HEK293 (cell line): ENCODE measurements around the gene CUL1.

Experiments used
- CTCF ChIA-PET: fragments of 350-600 bp; formaldehyde crosslinking; extraction: SDS; loops from one replicate; lab custom pipeline; 2021; ENCODE audit warnings: antibody characterized with exemption; lab: Yijun Ruan, JAX
- POLR2A ChIA-PET: fragments of 300-600 bp; formaldehyde crosslinking; extraction: SDS; loops from one replicate; lab custom pipeline; 2020; ENCODE audit warnings: antibody characterized with exemption, inconsistent platforms; lab: Yijun Ruan, JAX
- H3K27ac ChIP-seq: fragments of 200-500 bp; sonication (Bioruptor generic); 2 replicates; pipeline ENCODE4 v1.5.1; 2014; ENCODE audit warnings: low read depth, low read length, control low read depth, inconsistent platforms; ENCODE audit errors: extremely low read depth
- H3K36me3 ChIP-seq, 2 experiments: fragments of 200-500 bp in 1 of 2; sonication (Bioruptor generic) in 1 of 2; 1 replicate in 1 of 2; 2 replicates in 1 of 2; pipeline ENCODE4 v1.5.1; 2014 to 2017; ENCODE audit warnings: inconsistent platforms in 2 of 2, low read length in 2 of 2; ENCODE audit not compliant: control insufficient read depth in 2 of 2, insufficient read depth in 1 of 2
- H3K4me1 ChIP-seq: fragments of 200-500 bp; sonication (Bioruptor generic); 2 replicates; pipeline ENCODE4 v1.5.1; 2014; ENCODE audit warnings: mild to moderate bottlenecking, low read length, inconsistent platforms; ENCODE audit not compliant: control insufficient read depth, insufficient read depth
- H3K4me3 ChIP-seq: 2 replicates; pipeline ENCODE4 v1.5.1; 2011; ENCODE audit warnings: low read depth, mild to moderate bottlenecking, control low read depth, low read length, moderate library complexity
- H3K9me3 ChIP-seq: fragments of 200-500 bp; sonication (Bioruptor generic); 2 replicates; pipeline ENCODE4 v1.5.1; 2014; ENCODE audit warnings: low read depth, low read length, inconsistent platforms; ENCODE audit not compliant: control insufficient read depth, insufficient read depth
- GLI2 ChIP-seq: fragments of 450-650 bp; formaldehyde crosslinking; IDR thresholded peaks from 2 replicates; pipeline ENCODE4; 2017; ENCODE audit warnings: missing biosample characterization, missing genetic modification characterization, low read depth, borderline replicate concordance
- KLF10 ChIP-seq: fragments of 450-650 bp; IDR thresholded peaks from 2 replicates; pipeline ENCODE4 v1.5.1; 2018; ENCODE audit warnings: missing biosample characterization, mild to moderate bottlenecking, missing genetic modification characterization
- MZF1 ChIP-seq: fragments of 450-650 bp; formaldehyde crosslinking; IDR thresholded peaks from 2 replicates; pipeline ENCODE4 v1.5.1; 2017; ENCODE audit warnings: missing biosample characterization, missing genetic modification characterization, borderline replicate concordance
- SP7 ChIP-seq: fragments of 450-650 bp; formaldehyde crosslinking; IDR thresholded peaks from 2 replicates; pipeline ENCODE4 v1.5.1; 2016; ENCODE audit warnings: missing biosample characterization, missing genetic modification characterization
- YY1 ChIP-seq: fragments of 450-650 bp; formaldehyde crosslinking; IDR thresholded peaks from 2 replicates; pipeline ENCODE4 v1.5.1; 2018; ENCODE audit warnings: missing biosample characterization, missing genetic modification characterization
- ZBTB48 ChIP-seq: fragments of 450-650 bp; formaldehyde crosslinking; IDR thresholded peaks from 2 replicates; pipeline ENCODE4 v1.5.1; 2016; ENCODE audit warnings: missing biosample characterization, missing genetic modification characterization
- ZNF121 ChIP-seq: fragments of 450-650 bp; formaldehyde crosslinking; IDR thresholded peaks from 2 replicates; pipeline ENCODE4 v1.5.1; 2016; ENCODE audit warnings: missing biosample characterization, missing genetic modification characterization
- ZNF155 ChIP-seq: fragments of 450-650 bp; formaldehyde crosslinking; IDR thresholded peaks from 2 replicates; pipeline ENCODE4 v1.5.1; 2016; ENCODE audit warnings: missing biosample characterization, missing genetic modification characterization
- ZNF350 ChIP-seq: fragments of 450-650 bp; formaldehyde crosslinking; IDR thresholded peaks from 2 replicates; pipeline ENCODE4 v1.5.0; 2017; ENCODE audit warnings: missing biosample characterization, mild to moderate bottlenecking, missing genetic modification characterization
- ZNF366 ChIP-seq: fragments of 450-650 bp; formaldehyde crosslinking; conservative IDR thresholded peaks from 2 replicates; pipeline ENCODE4 v1.5.1; 2016; ENCODE audit warnings: missing biosample characterization, missing genetic modification characterization
- ZNF37A ChIP-seq: fragments of 450-650 bp; IDR thresholded peaks from 2 replicates; pipeline ENCODE4 v1.5.1; 2018; ENCODE audit warnings: missing biosample characterization, missing genetic modification characterization
- ZNF416 ChIP-seq: fragments of 450-650 bp; formaldehyde crosslinking; IDR thresholded peaks from 2 replicates; pipeline ENCODE4 v1.5.1; 2016; ENCODE audit warnings: missing biosample characterization, missing genetic modification characterization
- ZNF423 ChIP-seq: fragments of 450-650 bp; formaldehyde crosslinking; IDR thresholded peaks from 2 replicates; pipeline ENCODE4 v1.5.1; 2016; ENCODE audit warnings: missing biosample characterization, missing genetic modification characterization
- ZNF548 ChIP-seq: fragments of 450-650 bp; formaldehyde crosslinking; IDR thresholded peaks from 2 replicates; pipeline ENCODE4 v1.5.1; 2016; ENCODE audit warnings: missing biosample characterization, missing genetic modification characterization
- ZNF610 ChIP-seq: fragments of 450-650 bp; formaldehyde crosslinking; IDR thresholded peaks from 2 replicates; pipeline ENCODE4 v1.5.1; 2016; ENCODE audit warnings: missing biosample characterization, missing genetic modification characterization, borderline replicate concordance
- ZNF626 ChIP-seq: fragments of 450-650 bp; sonication (Bioruptor Pico); formaldehyde crosslinking; IDR thresholded peaks from 2 replicates; pipeline ENCODE4 v1.5.1; 2018; ENCODE audit warnings: missing biosample characterization, missing genetic modification characterization, inconsistent platforms
- ZNF639 ChIP-seq: fragments of 450-650 bp; formaldehyde crosslinking; IDR thresholded peaks from 2 replicates; pipeline ENCODE4 v1.5.1; 2016; ENCODE audit warnings: missing biosample characterization, missing genetic modification characterization
- ZNF658 ChIP-seq: fragments of 450-650 bp; formaldehyde crosslinking; IDR thresholded peaks from 2 replicates; pipeline ENCODE4; 2016; ENCODE audit warnings: missing biosample characterization, missing genetic modification characterization
- ZNF670 ChIP-seq: fragments of 450-650 bp; formaldehyde crosslinking; IDR thresholded peaks from 2 replicates; pipeline ENCODE4 v1.5.1; 2016; ENCODE audit warnings: missing biosample characterization, missing genetic modification characterization, low read depth
- ZNF704 ChIP-seq: fragments of 450-650 bp; formaldehyde crosslinking; IDR thresholded peaks from 2 replicates; pipeline ENCODE4 v1.5.1; 2016; ENCODE audit warnings: missing biosample characterization, missing genetic modification characterization
- ZNF776 ChIP-seq: fragments of 450-650 bp; formaldehyde crosslinking; IDR thresholded peaks from 2 replicates; pipeline ENCODE4 v1.5.0; 2017; ENCODE audit warnings: missing biosample characterization, missing genetic modification characterization, borderline replicate concordance
- ZXDB ChIP-seq: fragments of 450-650 bp; formaldehyde crosslinking; IDR thresholded peaks from 2 replicates; pipeline ENCODE4 v1.5.1; 2016; ENCODE audit warnings: missing biosample characterization, missing genetic modification characterization
- TF ChIP-seq, protein P1 (sequence below): fragments of 450-650 bp; formaldehyde crosslinking; IDR thresholded peaks from 2 replicates; pipeline ENCODE4 v1.5.1; 2017; ENCODE audit warnings: missing biosample characterization, missing genetic modification characterization

The CUL1 gene

DNA sequence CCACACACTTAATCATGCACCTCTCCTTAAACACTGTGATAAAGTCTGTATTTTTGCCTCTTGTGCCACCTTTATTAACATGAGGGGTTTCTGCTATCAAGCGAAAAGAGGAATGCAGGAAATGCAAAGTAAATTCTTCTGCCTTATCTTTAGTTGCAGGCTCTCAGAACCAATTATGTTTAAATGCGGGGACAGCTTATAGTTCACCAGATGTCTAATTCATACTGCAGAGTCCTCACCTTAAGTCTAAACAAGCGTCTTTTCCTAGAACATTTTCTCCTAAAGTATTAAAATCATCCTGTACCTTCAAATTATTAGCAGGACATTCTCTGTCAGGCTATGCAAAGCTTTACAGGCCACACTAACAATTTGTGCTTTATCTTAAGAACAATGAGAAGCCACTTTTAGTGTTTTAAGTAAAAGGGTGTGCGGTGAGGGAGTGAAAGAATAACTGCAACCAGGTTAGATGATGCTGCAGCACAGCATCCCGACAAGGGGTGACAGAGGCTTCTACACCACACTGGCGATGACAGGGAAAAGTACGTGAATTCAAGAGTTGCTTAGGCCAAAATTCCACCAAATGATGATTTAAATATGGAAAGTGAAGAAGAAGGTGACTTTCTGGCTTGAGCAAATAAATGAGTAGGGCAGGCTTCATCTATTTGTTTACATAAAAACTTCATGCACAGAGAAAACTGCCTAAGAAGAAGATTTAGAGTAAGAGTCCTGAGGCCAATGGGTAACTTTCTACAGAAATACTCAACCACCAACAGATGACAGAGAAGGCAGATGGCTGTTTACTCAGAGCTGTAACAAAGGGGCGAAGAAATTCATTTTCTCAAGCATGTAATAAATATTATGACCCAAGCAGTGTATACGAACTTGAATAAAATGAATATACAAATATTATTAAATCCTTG lies 149.4 kb downstream of the CUL1 start (continued):
- TF ChIP-seq ZNF639: no peak
- TF ChIP-seq ZNF423 (tag by site-specific recombination): no peak
- TF ChIP-seq SP7 (tag by site-specific recombination): no peak
- TF ChIP-seq ZNF548 (tag by site-specific recombination): no peak
- no peak for TF ChIP-seq ZNF776
- no peak for TF ChIP-seq ZNF37A (tag by site-specific recombination)
- TF ChIP-seq ZBTB48 (tag by site-specific recombination): no peak
- TF ChIP-seq ZNF366 (tag by site-specific recombination): no peak
- TF ChIP-seq ZNF610 (tag by site-specific recombination): no peak
- TF ChIP-seq YY1: no peak
- no peak for TF ChIP-seq ZXDB
- TF ChIP-seq GLI2 (tag by site-specific recombination): no peak
- TF ChIP-seq, protein P1, sequence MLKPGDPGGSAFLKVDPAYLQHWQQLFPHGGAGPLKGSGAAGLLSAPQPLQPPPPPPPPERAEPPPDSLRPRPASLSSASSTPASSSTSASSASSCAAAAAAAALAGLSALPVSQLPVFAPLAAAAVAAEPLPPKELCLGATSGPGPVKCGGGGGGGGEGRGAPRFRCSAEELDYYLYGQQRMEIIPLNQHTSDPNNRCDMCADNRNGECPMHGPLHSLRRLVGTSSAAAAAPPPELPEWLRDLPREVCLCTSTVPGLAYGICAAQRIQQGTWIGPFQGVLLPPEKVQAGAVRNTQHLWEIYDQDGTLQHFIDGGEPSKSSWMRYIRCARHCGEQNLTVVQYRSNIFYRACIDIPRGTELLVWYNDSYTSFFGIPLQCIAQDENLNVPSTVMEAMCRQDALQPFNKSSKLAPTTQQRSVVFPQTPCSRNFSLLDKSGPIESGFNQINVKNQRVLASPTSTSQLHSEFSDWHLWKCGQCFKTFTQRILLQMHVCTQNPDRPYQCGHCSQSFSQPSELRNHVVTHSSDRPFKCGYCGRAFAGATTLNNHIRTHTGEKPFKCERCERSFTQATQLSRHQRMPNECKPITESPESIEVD (tag by site-specific recombination): peak; percentile 83
- TF ChIP-seq ZNF658 (tag by site-specific recombination): no peak

DNA sequence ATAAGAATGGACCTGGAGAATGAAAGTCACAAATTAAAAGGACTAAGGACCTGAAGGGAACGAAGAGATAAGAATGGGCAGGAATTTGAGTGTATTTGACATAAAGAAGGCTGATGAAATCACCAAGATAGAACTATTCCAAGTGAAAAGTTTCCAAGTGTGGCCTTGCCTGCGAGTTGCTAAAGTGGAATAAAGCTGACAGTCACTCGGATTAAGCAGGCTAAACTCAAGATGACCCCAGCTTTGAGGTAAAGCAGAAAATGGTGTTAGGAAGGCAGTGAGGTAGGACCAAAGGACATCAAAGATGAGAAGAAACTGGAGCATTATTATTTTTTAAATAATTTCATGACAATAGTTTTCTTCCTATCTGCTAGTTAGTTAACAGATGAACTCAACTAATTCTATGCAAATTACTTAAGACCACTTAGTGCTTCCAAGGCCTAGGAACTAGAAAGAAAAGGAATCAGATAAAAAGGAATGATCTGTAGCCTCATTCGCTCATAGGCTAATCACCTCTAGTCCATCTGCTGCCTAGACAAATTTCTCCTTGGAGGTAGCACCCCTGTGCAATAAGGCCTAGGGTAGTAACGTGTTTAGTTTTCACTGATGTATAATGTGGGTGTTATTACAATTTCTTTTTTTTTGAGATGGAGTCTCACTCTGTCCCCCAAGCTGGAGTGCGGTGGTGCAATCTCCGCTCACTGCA lies 150.8 kb downstream of the CUL1 start:
- Histone ChIP-seq H3K36me3 (no peaks in the 10 kb centered on the region), H3K27ac (no peak overlapping the region), H3K9me3 (no peaks in the 10 kb centered on the region), H3K4me3 (no peak overlapping the region), H3K4me1 (peaks cover 5% of the 10 kb centered on the region)
- ChIA-PET CTCF (interaction anchor here (0.9 kb wide), 1 partner anchor 92 kb away, joined by 3 read pairs; no protein-coding TSS in a partner anchor), POLR2A (no interaction called here)
- no peak for TF ChIP-seq KLF10
- no peak for TF ChIP-seq ZNF121 (tag by site-specific recombination)
- no peak for TF ChIP-seq MZF1 (tag by site-specific recombination)
- no peak for TF ChIP-seq ZNF670 (tag by site-specific recombination)
- no peak for TF ChIP-seq ZNF416 (tag by site-specific recombination)
- no peak for TF ChIP-seq ZNF626 (tag by site-specific recombination)
- TF ChIP-seq ZNF155 (tag by site-specific recombination): no peak
- TF ChIP-seq ZNF548 (tag by site-specific recombination): no peak

- H3K4me3 ChIP-seq: no peak overlapping the region
- peaks cover 5% of the 10 kb centered on the region for H3K4me1 ChIP-seq
- TF ChIP-seq ZNF350 (tag by site-specific recombination) (no peak), ZNF704 (tag by site-specific recombination) (no peak)
- TF ChIP-seq, protein P1 (tag by site-specific recombination): 0 out of 2 replicates have a peak, but pooled peaks have one; percentile 9
- TF ChIP-seq, all 188 proteins: peak for 1
- Histone ChIP-seq H3K36me3 (no peaks in the 10 kb centered on the region), H3K27ac (no peak overlapping the region), H3K9me3 (no peaks in the 10 kb centered on the region)
- ChIA-PET POLR2A (no interaction called here), CTCF (no interaction called here)
Measured at GRCh38 chr7:148850564-148850963, 151.9 kb downstream of the CUL1 start.
